GM18858 (cell line): ENCODE data around the gene CRISPLD2.

Experiments used
- ATAC-seq: cut with Tn5 transposase; IDR thresholded peaks from one replicate; pipeline ENCODE4 v1.9.1; 2021; ENCODE audit not compliant: unreplicated experiment

The CRISPLD2 gene

GRCh38 chr16:84947996-84948850, 128.4 kb downstream of the CRISPLD2 start:
- no peak for ATAC-seq

DNA sequence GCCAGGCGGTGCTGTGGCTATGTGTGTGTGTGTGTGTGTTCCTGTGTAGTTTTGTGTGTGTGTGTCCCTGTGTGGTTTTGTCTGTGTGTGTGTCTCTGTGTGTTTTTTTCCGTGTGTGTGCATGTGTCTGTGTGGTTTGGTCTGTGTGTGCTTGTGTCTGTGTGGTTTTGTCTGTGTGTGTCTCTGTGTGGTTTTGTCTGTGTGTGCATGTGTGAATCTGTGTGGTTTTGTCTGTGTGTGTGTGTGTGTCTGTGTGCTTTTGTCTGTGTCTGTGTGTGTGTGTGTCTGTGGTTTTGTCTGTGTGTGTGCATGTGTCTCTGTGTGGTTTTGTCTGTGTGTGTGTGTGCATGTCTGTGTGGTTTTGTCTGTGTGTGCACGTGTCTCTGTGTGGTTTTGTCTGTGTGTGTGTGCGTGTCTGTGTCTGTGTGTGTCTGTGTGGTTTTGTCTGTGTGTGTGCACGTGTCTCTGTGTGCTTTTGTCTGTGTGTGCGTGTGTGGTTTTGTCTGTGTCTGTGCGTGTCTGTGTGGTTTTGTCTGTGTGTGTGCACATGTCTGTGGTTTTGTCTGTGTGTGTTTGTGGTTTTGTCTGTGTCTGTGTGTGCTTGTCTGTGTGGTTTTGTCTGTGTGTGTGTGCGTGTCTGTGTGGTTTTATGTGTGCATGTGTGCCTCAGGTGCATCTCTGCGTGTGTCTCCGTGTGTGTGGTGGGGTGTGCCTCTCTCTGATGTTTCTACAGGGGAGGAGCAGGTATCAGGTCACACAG, 129.2 kb downstream of the CRISPLD2 start:
- ATAC-seq, result no peak

DNA sequence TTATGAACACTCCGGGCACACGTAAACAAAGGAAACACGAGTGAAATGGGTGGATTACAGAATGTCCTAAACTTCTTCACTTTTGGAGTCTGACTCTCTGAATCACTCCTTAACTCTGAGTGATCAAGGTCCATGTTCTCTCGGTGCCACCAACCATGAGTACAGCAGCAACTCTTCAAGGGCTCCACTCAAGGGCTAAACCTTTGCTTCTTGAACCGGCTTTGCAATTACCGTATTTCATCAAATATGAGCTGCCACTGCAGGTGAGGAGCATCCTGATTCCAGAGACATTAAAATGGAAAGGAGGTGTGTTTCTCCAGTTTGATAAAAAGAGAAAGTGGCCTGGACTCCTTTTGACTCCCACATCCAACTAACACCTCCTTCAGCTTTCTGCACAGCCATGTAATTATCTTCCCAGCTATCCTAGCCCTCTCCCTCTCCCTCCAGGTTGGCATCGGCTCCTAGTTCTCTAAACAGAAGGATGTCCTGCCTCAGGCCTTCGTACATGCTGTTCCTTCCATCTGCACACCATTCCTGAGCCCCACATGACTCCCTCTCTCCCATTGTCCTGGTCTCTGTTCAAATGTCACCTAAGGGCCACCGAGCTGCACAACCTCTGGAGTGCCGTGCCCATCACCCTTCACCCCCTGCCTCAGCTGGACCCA, 130.1 kb downstream of the CRISPLD2 start:
- no peak for ATAC-seq

GRCh38 chr16:84950906-84951305, 131.1 kb downstream of the CRISPLD2 start:
- ATAC-seq, result no peak

- no peak for ATAC-seq
Observed at GRCh38 chr16:84952335-84953189, 132.8 kb downstream of the CRISPLD2 start.

DNA sequence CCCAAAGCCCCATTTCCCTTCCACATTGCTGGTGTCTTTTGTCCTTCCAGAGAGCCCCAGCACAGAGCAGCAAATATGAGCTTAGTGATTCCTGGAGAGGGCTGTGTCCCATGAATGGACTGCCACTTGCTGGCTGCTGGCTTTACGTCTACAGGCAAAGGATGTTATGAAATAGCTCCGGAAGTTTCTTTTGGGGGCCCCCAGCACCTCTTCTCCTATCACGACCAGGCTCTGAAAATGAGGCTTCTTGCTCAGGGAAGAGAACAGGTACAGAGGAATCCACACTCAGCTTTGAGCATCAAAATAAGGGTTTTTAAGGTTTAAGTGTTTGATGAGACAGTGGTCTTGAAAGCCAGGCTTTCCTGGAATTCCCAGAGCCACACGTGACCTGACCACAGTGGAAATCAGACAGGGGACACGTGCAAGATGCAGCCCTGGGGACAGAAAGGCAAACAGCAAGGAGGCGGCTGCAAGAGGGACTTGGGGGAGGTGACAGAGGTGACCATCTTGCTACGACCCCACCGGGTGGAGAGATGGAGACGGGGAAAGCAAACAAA, 133.5 kb downstream of the CRISPLD2 start:
- ATAC-seq, result no peak

DNA sequence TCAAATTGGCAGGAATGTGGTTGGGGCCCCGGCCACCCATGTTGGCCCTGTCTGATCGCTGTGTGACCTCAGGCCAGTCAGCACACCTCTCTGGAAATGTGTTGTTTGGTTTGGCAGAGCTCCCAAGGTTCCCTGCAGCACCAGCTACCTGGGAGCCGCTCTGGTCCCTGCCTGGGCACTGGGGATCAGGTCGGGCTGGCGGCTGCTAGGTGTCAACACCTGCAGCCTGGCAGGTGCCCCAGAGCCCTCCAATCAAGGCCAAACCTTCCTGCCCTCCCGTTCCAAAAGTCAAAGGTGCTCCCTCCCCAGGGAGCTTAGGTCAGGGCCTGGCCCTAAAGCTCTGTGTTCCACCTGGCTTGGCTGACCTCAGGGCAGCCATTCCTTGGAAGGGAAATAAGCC, 135.6 kb downstream of the CRISPLD2 start:
- no peak for ATAC-seq

DNA sequence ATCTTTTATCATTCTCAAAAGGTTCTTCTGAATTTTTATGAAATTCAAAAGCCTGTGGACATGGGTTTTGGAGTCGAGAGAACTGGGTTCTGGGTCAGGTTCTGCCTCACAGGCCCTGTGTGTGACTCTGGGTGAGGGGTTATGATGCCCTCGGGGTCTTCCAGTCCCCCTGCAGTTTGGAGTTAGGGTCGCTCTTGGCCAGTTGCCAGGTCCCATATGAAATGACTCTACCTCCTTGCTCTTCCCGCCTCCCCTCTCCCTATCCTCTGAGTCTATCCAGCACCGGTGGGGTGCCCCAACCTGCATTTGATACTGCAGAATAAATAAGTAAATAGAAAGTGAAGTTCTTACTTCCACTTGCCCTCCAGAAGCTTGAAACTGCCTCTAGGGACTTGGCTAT, 137.4 kb downstream of the CRISPLD2 start:
- no peak for ATAC-seq

DNA sequence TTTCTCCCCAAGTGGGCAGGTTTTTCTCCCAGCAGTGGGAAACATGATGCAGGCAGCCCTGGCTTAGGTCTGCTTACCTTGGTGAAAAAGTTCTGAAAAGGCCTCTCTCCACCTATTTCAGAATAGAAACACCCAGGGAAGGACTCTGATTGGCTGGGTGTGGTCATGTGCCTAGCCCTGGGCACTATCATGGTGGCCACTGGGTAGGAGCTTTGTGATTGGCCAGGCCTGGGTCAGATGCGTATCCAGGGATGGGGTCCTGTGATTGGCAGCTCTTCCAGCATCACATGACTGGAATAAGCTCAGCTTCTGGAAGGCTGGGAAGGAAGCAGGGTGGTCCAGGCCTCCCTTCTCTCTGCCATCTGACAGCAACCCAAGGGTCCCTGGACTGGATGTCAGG, 138.0 kb downstream of the CRISPLD2 start:
- no peak for ATAC-seq
